ENCODE data around the gene EFNB1.

EFNB1 gene

GRCh38 chrX:68827848-68828624, 785 bp upstream of the EFNB1 start:
- peak; percentile 84 for DNase-seq

DNA sequence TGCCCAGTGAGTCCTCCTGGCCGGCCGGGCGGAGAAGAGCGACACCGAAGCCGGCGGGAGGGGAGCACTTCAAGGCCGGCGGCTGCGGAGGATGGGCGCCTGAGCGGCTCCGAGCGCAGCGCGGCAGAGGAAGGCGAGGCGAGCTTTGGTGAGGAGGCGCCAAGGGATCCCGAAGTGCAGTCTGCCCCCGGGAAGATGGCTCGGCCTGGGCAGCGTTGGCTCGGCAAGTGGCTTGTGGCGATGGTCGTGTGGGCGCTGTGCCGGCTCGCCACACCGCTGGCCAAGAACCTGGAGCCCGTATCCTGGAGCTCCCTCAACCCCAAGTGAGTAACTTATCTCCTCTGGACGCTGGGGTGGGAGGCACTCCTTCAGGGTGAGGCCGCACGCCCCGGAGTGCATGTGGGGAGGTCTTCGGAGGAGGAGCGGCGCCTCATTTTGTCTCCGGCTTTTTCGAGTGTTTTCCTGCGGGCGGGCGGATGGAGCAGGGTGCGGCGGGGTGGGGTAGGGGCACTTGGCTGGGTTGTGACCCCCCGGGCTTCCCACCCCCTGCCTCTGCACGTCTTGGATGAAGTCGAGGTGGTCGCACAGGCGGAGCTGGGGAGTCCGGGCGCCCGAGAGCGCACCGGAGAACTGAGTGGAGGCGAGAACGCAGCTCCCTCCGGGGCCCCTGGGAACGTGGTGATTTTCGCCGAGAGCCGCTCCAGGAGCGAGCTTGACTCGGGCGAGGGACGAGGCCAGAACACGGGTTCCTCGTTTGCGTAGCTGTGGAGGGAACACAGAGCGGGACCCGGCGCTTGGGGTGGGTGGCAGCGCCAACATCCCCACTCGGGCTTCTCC, 979 bp downstream of the EFNB1 start:
- peak; percentile 3 for DNase-seq

- DNase-seq, result no peak
Observed at GRCh38 chrX:68830419-68831404, 1.9 kb downstream of the EFNB1 start.

DNA sequence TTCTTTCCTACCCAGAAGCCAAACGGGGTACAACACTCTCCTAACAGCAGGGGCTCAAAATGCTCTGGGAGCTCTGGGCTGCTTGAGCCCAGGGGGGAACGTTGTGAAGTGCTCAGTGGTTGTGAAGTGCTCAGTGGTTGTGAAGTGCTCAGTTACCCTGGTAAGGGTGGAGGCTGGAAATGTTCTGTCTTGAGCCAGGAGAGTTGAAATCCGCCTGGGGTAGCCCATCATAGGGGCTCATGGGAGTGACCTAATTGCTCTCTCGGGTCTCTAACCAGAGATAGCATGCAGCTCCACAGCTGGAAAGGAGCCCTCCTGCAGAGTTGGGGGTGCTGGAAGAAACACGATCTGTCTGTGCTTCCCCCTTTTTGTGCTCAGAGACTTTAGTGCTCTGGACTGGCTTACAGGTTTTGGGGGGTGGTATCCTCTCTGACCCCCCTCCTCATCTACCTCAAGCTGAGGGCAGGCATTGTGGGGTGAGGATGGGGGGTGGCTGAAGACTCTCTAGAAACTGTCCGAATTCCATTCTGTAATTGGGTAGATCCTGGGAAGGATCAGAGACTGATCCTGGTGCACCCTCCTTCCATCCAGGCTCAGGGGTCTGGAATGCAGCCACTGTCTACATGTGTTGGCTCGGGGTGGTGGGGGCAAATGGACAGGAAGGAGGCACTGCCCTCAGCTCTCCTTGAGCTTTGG, 2.7 kb downstream of the EFNB1 start:
- DNase-seq, result no peak

GRCh38 chrX:68832101-68832416, 3.2 kb downstream of the EFNB1 start:
- DNase-seq, result peak; percentile 53

DNA sequence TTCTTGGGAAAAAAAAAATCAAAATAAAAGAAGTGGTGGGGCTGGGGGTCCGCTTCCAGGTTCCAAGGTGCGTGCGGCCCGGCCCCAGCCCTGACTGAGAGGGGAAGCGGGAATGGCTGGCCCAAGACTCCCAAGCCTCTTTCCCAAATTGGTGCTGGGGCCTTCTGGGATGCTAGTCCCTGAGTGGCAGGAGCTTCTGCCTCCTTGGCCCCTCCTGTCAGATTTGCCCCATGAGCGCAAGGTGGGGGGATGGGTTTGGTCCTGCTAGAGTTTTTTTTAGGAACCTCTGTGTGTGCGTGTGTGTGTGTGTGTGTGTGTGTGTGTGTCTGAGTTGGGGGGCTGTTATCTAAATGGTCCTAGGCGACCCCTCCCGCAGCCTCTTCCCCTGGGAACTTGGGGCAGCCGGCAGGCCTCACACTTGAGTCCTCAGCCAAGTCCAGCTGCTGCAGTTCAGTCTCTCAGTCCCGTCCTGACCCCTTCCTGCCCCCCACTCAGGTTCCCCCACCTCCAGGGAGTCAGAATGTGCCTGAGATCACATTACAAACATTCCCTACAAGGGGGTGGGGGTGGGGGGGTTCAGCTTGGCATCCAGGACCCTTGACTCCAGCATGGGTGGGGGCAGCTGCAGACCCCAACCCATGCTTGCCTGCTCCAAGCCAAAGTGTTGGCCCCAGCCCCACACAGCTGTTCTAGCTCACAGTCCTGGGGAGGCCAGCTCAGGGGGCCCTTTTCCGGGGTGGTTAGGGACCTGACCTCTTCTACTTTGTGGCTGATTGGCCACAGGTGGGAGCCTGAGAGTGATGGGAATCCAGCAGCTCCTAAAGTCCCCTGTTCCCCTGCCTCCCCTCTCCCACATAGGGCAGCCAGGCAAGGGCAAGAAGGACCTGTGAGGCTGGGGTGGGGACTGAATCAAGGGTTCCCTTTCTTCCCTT, 4.0 kb downstream of the EFNB1 start:
- DNase-seq, result no peak

GRCh38 chrX:68833448-68833805, 4.6 kb downstream of the EFNB1 start:
- DNase-seq, result no peak

- no peak for DNase-seq
Observed at GRCh38 chrX:68833855-68834331, 5.1 kb downstream of the EFNB1 start.

- DNase-seq, result no peak
Observed at GRCh38 chrX:68834371-68835103, 5.7 kb downstream of the EFNB1 start.

- DNase-seq, result no peak
Observed at GRCh38 chrX:68835104-68835442, 6.3 kb downstream of the EFNB1 start.

DNA sequence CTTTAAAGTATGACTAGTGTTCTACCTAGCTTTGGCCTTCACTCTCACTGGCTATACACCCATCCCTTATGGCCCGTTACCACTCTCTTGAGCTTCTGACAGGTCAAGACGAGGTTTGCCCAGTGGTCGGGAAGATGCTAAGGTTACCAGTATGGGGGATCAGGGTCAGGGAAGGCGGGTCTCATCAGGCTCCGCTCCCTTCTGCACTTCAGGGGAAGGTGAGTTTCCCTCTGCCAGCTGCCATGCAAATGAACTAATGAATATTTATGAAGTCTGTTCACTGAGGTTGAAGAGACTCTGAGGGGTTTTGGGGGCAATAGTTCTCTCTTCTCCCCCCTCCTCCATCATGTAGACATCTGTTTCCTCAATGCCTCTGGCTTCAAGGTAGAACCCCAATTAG, 6.6 kb downstream of the EFNB1 start:
- no peak for DNase-seq

DNA sequence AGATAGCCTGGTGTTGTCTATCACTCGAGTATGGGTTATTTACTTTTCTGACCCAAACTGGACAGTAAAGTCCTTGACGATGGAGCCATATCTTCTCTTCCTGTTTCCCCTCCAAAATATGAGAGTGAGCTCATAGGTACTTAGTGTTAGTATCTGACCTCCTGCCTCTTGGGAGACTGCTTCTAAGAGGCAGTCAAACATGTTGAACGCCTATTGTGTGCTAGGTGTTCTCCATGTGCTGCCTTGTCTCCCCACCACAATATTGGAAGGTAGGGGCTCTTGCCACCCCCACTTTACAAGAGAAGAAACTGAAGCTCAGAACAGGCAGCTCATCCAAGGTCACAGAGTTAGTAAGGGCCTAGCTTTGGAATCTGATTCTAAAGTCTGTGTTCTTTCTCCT, 8.3 kb downstream of the EFNB1 start:
- DNase-seq, result no peak

- DNase-seq, result no peak
Observed at GRCh38 chrX:68838571-68838910, 9.7 kb downstream of the EFNB1 start.

- DNase-seq, result no peak
Observed at GRCh38 chrX:68839771-68840170, 10.9 kb downstream of the EFNB1 start.

DNA sequence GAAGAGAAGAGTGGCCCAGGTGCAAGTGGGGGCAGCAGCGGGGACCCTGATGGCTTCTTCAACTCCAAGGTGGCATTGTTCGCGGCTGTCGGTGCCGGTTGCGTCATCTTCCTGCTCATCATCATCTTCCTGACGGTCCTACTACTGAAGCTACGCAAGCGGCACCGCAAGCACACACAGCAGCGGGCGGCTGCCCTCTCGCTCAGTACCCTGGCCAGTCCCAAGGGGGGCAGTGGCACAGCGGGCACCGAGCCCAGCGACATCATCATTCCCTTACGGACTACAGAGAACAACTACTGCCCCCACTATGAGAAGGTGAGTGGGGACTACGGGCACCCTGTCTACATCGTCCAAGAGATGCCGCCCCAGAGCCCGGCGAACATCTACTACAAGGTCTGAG, 11.4 kb downstream of the EFNB1 start:
- no peak for DNase-seq

GRCh38 chrX:68841251-68842049, 12.6 kb downstream of the EFNB1 start:
- no peak for DNase-seq

DNA sequence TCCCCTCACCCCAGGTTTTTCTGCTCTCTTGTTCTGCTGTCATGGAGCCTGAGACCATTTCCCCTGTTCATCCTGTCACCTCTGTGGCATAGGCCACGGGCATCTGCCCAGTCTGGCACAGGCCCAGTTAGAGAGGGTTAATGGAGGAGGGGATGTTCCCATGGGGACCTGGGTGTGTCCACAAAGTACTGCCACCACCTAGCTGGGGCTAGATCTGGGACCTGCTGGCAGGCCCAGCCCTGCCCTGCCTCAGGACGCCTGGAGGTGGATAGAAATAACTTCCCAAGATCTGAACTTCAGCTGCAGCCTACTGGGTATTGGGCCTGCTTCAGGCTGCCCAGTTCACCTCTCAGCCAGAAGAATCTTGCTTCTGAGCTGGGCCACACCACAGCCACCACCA, 13.5 kb downstream of the EFNB1 start:
- no peak for DNase-seq

- DNase-seq, result no peak
Observed at GRCh38 chrX:68842781-68843581, 14.2 kb downstream of the EFNB1 start.

DNA sequence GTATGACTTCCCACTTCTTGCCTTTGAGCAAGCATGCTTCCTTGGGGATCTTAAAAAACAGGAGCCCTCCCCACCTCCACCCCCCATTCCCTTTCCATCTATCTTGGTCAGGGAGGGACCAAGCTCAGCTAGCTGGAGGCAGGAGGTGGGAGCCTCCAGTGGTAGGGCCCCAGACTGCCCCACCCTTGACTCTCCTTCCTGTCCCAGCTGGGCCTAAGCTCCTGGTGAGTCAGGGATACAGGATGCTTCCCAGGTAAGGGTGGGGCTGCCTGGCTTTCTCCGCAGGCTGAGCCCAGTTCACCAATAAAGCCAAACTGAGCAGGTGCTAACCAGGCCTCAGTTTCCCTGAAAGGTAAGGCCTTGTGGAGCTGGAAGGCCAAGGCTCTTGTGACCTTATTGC, 15.2 kb downstream of the EFNB1 start:
- DNase-seq, result no peak

All from activated CD4-positive, alpha-beta T cell treated with anti-CD3 and anti-CD28 coated beads, Interleukin-2, amount 50 U/mL, for 16 hours (primary cell).